Stimulated activated CD4-positive, alpha-beta T cell treated with anti-CD3 and anti-CD28 coated beads, Interleukin-12 subunit alpha, Interleukin-12 subunit beta, amount 100 ng/mL, for 24 hours (primary cell): ENCODE data around the gene KLF8.
"Not testable (repeated sequence)": the region's sequence is repeated elsewhere in the genome, so short reads cannot be mapped to it uniquely, and the experiment has no call there.

Source experiments
- DNase-seq, 2 experiments: peaks; one replicate each; pipeline ENCODE4 v3.0.0-alpha.2; 2020; ENCODE audit warnings: low read depth in 2 of 2

Gene KLF8

GRCh38 chrX:56232221-56233082, at the start of gene KLF8:
Gene KLF8, plus strand, starts transcription at chrX:56232356. Its CDS starts 979 bp downstream, at chrX:56233335.
- peak in 1 of 2 experiments; percentile 40 for DNase-seq

- DNase-seq, result not testable (repeated sequence)
Observed at GRCh38 chrX:56206945-56207344, 25.2 kb upstream of the KLF8 start.

- no peak for DNase-seq
Observed at GRCh38 chrX:56211701-56212100, 20.5 kb upstream of the KLF8 start.

GRCh38 chrX:56216332-56216731, 15.8 kb upstream of the KLF8 start:
- no peak for DNase-seq

GRCh38 chrX:56219700-56220099, 12.5 kb upstream of the KLF8 start:
- no peak for DNase-seq

- DNase-seq, result no peak
Observed at GRCh38 chrX:56221101-56221500, 11.1 kb upstream of the KLF8 start.

GRCh38 chrX:56222473-56223000, 9.6 kb upstream of the KLF8 start:
- no peak for DNase-seq

GRCh38 chrX:56226980-56227379, 5.2 kb upstream of the KLF8 start:
- no peak for DNase-seq

GRCh38 chrX:56228914-56229313, 3.2 kb upstream of the KLF8 start:
- no peak for DNase-seq

- DNase-seq, result no peak
Observed at GRCh38 chrX:56231537-56232090, 542 bp upstream of the KLF8 start.

- no peak for DNase-seq
Observed at GRCh38 chrX:56233100-56233499, 944 bp downstream of the KLF8 start.

GRCh38 chrX:56233682-56234081, 1.5 kb downstream of the KLF8 start:
- DNase-seq, result no peak

GRCh38 chrX:56248492-56248891, 16.3 kb downstream of the KLF8 start:
- peak in 1 of 2 experiments; percentile 24 for DNase-seq

GRCh38 chrX:56253832-56254703, 21.9 kb downstream of the KLF8 start:
- no peak for DNase-seq

GRCh38 chrX:56268888-56269287, 36.7 kb downstream of the KLF8 start:
- no peak for DNase-seq

GRCh38 chrX:56278692-56279091, 46.5 kb downstream of the KLF8 start:
- no peak for DNase-seq

- no peak for DNase-seq
Observed at GRCh38 chrX:56279863-56280262, 47.7 kb downstream of the KLF8 start.

GRCh38 chrX:56281789-56282188, 49.6 kb downstream of the KLF8 start:
- no peak for DNase-seq

GRCh38 chrX:56284269-56284668, 52.1 kb downstream of the KLF8 start:
- no peak for DNase-seq

GRCh38 chrX:56288608-56289007, 56.5 kb downstream of the KLF8 start:
- DNase-seq, result no peak

GRCh38 chrX:56289449-56289848, 57.3 kb downstream of the KLF8 start:
- DNase-seq, result no peak

- no peak for DNase-seq
Observed at GRCh38 chrX:56308726-56309125, 76.6 kb downstream of the KLF8 start.
